ENCODE data around the gene MARK2.
A peak's percentile ranks its signal among the peaks of the same experiment; 100 is the strongest.

Gene MARK2

DNA sequence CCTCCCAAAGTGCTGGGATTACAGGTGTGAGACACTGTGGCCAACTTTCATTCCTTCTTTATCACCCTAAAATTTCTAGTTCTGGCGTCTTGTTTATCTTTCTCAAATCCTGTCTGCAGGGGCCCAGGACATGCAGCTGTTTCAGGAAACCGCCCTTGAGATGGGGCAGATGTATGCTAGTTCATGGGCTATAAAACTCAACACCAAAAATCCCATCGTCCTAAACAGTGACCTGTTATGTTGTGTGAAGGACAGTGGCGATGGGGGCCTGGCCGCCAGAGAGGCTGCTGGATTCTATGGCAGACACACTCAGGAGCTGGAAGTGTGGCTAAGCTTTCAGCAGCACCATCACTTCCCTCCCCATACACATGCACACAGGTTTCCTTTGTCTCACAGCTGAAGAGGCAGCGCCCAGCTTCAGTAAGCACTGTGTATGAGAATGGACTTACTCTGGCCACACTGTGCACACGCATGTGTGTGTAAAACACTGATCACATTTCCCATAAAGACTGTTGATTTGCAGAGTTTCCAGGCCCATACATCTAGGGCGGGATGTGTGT lies 36.7 kb downstream of the MARK2 start:
- no peak overlapping the region for H3K4me3 ChIP-seq (ENCODE audit: low read depth, low read length)
- DNase-seq (ENCODE audit: low read depth), result no peak

DNA sequence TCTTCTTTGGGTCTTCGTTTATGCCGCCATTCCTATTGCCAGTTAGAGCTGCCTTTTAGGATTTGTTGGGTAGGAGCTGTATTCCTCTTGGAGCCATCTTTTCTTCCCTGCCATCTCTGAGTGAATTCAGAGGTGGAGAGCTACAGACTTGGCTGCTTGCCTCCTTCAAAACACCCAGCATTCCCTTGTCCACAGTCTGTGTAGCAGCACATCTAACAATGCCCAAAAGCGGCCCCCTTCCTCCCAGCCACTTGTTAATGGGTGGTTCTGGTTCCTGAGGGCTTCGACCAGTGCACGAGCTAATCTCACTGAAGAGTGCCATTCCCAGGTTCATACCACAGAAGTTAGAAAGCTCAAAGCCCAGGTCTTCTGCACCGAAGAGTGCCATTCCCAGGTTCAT lies 37.7 kb downstream of the MARK2 start:
- DNase-seq (ENCODE audit: low read depth), result no peak
- no peak overlapping the region for H3K4me3 ChIP-seq (ENCODE audit: low read depth, low read length)

DNA sequence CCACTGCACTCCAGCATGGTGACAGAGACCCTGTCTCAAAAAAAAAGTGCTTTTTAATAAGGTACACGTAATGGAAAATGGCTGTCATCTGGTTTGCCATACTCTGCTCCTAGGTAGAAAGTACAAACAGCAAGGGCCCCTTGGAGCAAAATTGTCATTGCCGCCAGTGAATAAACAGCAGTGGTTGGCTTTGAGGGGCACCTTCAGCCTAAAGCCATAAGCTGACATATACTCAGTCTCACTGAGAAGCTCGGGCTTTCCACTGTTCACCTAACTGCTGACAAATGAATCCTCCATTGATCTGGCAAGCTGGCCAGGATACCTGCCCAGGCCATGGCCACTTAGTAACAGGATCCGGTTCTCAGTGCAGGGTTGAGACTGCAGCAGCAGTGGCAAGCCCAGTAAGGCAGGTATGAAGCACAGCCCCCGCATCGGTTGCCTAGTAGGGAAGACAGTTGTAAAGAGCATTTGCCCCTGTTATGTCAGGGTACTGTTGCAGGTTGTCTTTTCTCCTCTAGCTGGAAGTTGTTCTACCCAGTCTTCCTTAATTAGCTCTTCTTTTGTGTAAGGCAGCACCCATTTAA lies 38.8 kb downstream of the MARK2 start:
- H3K4me3 ChIP-seq (ENCODE audit: low read depth, low read length), result no peak overlapping the region
- no peak for DNase-seq (ENCODE audit: low read depth)

DNA sequence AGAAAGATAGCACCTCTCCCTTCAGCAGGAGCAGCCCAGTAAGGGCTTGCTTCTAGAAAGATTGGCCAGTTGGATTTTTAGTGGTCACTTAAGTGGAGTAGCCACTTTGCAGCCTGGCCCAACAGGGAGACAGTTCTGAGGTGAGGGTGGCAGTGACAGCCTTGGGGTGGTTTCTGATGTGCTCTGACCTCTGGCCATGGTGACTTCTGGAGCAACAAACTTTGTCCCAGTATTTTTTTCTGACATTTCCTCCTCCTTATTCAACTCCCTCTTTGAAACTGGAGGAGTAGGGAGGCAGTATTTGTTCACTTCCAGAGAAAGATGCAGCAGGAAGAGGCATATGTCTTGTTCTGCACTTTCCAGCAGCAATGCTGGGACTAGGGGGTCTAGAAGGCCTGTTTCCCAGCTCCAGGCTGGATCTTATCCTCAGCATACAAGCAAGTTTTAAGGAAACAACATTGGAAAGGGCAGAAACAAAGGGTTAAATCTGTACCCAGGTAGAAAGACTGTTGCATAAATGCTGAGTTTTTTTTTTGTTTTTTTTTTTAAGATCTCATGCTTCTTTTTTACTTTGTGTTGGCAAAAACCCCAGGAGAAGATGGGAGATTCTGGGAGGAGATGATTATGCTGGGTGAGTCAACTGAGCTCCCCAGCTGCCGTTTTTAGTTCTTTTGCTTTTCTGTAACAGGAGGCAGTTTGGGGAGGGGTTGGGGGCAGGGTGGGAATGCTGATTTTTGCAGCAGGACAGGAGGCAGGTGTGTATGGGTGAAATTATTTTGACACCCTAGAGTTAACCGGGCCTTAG lies 40.9 kb downstream of the MARK2 start:
- H3K4me3 ChIP-seq (ENCODE audit: low read depth, low read length), result no peak overlapping the region
- no peak for DNase-seq (ENCODE audit: low read depth)

DNA sequence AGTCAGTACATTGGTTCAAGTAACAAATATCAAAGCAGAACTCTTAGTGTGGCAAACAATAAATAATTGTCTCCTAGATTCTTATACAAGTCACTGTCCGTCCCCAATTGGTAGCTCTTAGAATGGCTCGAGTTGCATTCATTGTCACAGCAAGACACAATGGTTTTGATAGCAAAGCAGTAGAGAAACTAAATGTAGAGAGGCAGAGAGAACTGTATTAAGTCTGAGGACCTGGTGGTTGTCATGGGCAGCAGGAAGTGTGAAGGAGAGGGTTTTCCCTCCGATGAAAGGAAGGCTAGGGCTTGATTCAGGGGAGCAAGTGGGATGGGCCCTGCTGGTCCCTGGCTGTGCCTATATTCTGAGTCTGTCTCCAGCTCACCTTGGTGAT lies 41.5 kb downstream of the MARK2 start:
- H3K4me3 ChIP-seq (ENCODE audit: low read depth, low read length), result no peak overlapping the region

DNA sequence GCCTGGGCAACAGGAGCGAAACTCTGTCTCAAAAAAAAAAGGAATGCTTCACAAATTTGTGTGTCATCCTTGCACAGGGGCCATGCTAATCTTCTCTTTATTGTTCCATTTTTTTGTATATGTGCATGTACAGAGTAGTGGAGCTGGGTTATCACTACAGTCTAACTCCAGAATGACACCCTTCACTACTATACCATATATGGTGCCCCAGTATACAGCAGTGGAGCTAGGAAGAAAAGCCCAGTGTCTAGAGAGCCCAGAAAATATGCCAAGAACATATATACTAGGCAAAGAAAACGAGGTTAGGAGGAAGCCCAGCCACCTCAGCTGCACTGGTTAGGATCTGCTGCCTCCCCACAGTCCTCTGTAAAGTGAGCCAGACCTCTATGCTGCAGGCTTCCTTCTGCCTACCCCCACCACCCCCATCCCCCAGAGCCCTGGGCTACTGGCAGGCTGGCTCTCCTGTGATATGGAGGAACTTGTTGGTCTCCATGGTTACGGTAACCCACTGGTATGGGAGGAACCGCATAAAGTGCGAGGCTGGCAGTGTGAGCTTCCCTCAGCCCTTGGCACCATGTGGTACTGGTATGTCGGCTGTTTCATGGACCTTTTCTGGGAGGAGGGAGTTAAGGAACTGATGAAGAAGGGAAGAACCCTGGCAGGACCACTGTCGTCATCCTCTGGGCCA lies 43.8 kb downstream of the MARK2 start:
- H3K4me3 ChIP-seq (ENCODE audit: low read depth, low read length), result no peak overlapping the region
- DNase-seq (ENCODE audit: low read depth), result no peak

More for the DNA sequence above, 41.5 kb downstream of the MARK2 start:
- no peak for DNase-seq (ENCODE audit: low read depth)

DNA sequence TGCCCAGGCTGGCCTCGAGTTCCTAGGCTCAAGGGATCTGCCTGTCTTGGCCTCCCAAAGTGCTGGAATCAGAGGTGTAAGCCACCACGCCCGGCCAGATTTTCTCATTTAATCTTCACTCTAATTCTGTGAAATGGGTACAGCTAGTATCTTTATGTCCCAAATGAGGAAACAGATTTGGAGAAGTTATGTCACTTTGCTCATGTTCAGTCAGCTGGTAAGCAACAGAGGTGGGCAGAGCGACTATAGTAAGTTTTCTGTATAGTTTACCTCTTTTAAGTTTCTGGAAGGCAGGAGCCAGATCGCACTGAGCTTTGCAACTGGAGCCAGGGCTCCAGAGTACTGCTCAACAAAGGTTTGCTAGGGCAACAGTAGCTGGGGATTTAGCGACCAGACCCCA lies 44.9 kb downstream of the MARK2 start:
- H3K4me3 ChIP-seq (ENCODE audit: low read depth, low read length), result no peak overlapping the region
- DNase-seq (ENCODE audit: low read depth), result no peak

DNA sequence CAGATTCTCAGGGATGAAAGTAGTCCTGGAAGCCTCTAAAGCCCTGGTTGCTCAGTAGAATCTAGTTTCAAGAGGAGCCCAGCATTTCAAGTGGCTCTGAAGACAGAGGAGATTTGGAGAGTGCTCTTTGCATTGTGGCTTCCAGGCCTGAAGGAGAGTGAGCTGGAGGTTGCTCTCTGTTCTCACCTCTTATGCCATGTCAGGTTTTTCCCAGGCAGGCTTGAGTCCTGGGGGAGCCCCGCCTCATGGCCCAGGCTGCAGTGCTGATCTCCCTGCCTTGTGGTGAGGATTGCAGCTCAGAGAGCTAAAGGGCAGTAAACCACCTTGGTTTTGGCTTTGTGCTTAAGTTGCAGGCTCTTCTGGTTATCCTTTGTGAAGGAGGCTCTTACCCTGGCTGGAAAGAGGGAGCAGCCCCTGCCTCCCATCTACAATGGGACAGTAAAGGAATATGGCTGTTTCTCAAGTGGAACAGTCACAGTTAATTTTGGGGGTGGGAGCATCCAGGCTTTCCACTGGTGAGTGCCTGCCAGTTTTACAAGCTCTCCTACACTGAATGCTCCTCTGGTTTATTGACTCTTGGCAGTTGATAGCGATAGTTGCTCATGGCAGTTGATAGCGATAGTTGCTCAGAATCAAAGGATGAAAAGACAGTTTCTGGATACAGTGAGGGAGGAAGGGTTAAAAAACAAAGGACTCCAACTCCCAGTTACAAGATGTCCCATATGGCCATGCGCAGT lies 45.5 kb downstream of the MARK2 start:
- DNase-seq (ENCODE audit: low read depth), result no peak
- no peak overlapping the region for H3K4me3 ChIP-seq (ENCODE audit: low read depth, low read length)

DNA sequence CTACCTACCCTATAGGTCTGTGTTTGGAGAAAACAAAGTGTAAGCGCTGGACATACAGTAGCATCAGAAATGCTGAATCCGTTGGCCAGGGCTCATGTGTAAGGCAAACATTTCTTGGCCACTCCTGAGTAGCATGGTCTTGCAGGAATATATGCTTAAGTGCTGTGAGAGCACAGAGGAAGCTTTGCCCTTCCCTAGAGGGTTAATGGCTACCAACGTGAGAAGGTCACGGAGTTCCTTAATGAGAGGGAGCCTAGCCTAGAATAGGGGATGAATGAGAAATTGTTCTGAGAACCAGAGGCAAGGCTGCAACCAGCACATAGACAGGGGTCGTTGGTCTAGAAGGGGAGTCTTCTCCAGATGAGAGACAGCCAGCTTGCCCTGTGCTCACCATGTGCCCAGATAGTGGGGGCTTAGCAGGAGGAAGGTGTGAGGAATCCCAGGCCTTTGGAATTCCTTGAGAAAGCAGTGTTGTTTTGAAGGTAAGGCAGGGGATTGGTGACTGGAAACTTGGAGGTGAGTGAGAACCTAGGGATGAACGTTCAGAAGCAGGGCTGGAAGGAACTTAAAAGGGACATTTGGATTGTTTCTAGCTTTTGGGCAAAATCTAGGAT lies 48.6 kb downstream of the MARK2 start:
- no peak for DNase-seq (ENCODE audit: low read depth)
- H3K4me3 ChIP-seq (ENCODE audit: low read depth, low read length), result no peak overlapping the region

DNA sequence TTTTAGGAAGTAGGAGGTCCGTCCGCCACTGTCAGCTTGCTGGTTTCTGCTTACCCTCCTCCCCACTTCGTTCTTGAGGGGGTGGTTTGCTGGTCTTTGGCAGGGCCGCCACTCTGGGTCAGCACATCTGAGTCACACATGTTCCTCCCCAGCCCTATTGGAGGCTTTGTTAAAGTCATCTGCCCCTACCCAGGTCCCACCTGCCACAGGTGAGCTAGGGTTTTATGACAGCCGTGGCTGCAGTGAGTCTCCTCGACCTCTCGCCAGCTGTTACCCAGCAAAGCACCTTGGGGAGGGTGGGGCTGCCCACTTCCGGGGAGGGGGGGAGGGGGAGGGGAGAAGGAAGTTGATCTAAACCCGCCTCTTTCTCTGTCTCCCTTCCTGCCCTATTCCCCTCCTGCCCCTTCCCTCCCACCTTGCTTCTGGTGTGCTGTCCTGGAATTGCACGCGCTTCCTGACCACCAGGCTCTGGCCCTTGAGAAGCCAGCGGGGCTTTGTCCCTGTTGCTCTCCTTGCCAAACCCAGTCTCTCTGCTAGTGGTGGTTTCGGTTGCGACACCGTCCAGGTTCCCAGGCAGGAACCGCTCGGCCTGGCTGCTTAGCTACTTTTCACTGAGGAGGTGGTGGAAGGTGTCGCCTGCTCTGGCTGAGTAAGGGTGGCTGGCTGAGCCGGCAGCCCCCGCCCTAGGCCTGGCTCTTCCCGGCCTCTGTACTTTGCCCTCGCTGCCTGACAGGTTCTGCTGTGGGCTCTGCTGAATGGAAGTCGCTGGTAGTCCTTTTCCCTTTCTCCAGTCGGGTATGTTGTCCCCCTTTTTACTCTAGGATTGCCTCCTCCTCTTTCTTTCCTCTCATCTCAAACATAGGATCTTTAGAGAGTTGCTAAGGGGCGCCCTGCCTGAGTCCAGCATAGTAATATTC lies 49.5 kb downstream of the MARK2 start:
- H3K4me3 ChIP-seq (ENCODE audit: low read depth, low read length), result no peak overlapping the region
- DNase-seq (ENCODE audit: low read depth), result peak; percentile 47

DNA sequence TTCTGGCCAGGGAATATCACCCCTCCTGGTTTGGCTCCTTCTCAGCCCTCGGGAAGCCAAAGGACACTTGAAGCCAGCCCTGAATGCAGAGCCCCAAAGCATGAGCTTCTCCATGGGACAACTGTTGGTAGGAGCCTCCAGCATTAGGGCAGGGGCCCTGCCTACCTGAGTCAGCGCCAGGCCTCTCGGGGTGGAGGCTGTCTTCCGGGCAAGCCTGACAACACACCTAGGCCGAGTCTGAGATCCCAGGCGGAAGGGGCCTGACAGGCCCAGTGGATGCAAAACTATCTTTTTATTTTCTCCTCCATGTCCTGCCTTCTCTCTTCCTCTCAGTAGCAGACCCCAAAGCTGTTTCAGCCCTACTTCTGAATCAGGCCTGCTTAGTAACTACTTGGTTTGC lies 50.4 kb downstream of the MARK2 start:
- DNase-seq (ENCODE audit: low read depth), result no peak
- H3K4me3 ChIP-seq (ENCODE audit: low read depth, low read length), result no peak overlapping the region

DNA sequence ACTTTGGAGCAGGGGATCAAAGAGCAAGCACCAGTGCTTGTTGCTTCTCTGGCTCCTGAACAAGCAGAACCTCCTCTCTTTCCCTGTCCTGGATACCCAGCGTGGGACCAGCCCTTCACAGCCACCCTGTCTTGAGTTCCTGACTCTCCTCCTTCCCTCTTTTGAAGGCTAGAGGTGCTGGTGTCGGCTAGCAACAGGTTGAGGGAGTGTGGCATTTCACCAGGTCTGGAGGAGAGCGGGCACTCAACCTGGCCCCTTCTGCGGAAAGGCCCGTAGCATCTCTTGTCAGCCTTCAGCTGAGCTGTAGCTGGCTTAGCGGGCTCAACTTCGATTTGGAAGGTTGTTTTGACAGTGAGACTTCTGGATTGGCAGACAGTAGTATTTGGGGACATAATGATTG lies 51.5 kb downstream of the MARK2 start:
- no peak overlapping the region for H3K4me3 ChIP-seq (ENCODE audit: low read depth, low read length)
- DNase-seq (ENCODE audit: low read depth), result no peak

DNA sequence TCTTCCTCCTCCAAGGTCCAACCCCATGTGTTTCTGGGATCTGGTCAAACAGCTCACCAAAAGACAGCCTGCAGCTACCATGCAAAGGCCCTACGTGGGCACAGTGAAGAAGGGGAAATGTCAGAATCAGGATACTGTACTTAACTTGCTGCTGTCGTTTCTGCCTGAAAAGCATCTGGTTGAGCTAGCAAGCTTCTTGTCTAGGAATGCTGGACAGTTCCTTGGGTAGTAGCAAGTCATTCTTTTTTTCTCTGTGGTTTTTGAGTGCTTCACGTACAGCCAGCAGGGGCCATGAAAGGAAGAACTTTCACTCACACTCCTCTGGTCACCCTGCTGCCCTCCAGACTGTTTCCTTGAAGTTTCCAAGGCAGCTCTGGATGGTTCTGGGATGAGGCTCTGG lies 53.3 kb downstream of the MARK2 start:
- DNase-seq (ENCODE audit: low read depth), result no peak
- H3K4me3 ChIP-seq (ENCODE audit: low read depth, low read length), result no peak overlapping the region

DNA sequence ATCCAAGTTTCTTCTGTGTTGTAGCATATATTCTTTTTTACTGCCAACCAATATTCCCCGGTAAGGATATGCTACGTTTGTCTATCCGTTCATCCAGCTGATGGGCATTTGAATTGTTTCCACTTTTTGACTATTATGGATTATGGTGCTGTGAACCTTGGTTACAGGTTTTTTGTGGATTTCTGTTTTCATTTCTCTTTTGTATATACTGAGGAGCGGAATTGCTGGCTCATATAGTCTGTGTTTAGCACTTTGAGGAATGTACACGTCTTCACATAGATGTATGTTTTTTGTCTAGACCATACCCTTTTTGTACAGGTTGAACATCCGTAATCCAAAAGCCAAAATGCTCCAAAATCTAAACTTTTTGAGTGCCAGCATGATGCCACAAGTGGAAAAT lies 54.4 kb downstream of the MARK2 start:
- no peak for DNase-seq (ENCODE audit: low read depth)

DNA sequence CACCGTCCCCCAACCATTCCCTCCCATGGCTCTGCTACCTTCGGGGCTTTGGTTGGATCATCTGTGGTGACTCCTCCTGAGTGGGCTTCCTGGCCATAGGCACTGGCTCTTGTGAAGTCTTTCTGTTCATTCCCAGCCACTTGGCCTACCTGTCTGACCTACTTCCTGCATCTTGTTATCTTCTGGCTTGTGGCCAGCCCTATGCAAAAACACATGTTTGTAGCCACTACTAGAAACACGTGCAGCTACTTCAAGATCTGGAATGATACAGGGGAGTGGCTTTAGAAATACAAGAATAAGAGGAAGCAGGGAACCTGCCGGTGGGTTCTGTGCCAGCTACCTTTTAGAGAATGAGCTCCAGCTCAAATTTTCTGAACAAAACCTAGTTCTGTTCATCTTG lies 57.2 kb downstream of the MARK2 start:
- DNase-seq (ENCODE audit: low read depth), result no peak
- no peak overlapping the region for H3K4me3 ChIP-seq (ENCODE audit: low read depth, low read length)

More for the DNA sequence above, 54.4 kb downstream of the MARK2 start:
- H3K4me3 ChIP-seq (ENCODE audit: low read depth, low read length), result no peak overlapping the region

DNA sequence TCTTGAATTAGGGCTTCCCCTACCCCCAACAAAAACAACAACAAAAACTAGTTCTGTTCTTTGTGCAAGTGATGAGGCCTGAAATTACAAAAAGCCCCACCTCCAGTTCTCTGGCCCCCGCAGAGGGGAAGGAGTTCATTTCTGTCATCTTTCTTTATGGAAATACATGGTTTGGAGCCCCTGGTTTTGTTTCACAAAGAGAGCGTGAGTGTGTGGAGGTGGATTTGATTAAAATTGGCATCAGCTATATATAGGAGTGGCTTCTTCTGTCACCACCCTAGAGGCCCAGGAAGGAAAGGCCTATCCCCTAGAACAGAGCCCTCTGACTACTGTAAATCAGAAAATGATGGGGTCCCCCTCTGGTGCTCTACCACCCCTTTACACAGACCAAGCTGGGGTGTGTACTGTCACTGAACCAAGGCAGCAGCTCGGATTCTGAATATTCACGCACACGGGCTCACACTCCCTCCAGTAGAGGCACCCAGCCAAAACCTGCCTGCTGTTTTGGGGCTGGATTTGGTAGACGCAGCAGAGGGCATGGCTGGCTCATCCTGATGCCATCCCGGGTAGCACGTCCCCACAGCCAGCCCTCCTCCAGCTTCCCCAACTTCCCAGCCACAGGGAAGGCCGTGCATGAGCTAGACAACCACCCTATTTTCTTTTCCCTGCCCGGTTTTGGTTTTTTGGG lies 58.7 kb downstream of the MARK2 start:
- no peak for DNase-seq (ENCODE audit: low read depth)
- no peak overlapping the region for H3K4me3 ChIP-seq (ENCODE audit: low read depth, low read length)

DNA sequence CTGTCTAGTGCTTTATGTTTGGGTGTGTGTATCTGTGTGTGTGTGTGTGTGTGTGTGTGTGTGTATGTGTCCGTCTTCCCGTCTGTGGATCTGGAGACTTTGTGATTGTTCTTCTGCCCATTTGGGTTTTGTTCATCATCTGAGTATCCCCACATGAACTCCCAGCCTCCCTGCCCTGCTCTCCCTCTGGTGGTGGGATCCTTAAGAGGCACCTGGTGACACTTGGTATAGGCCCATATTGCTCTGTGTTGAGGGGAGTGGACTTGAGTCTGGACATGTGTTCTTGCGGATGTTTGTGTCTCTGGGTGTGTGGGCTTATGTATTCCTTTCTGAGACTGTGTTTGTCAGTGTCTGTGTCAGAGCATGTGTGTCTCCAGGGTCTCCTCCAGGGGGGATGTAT lies 62.8 kb downstream of the MARK2 start:
- no peak for DNase-seq (ENCODE audit: low read depth)
- no peak overlapping the region for H3K4me3 ChIP-seq (ENCODE audit: low read depth, low read length)

DNA sequence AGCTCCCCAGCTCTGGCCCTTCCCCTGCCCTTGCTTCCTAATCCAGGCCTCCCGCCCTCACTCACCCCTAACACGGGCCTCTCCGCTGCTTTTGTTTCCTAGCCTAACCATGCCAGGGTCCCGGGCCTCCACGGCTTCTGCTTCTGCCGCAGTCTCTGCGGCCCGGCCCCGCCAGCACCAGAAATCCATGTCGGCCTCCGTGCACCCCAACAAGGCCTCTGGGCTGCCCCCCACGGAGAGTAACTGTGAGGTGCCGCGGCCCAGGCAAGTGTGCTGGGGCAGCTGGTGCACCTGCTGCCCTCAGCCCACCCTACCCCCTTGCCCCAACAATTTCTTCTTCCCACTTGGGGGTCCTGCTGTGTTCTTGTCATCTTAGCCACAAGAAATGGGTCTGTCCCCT lies 65.0 kb downstream of the MARK2 start:
- no peak overlapping the region for H3K4me3 ChIP-seq (ENCODE audit: low read depth, low read length)

More for the DNA sequence above, 65.0 kb downstream of the MARK2 start:
- no peak for DNase-seq (ENCODE audit: low read depth)

Data from skeletal muscle cell (primary cell).